ENCODE data around the gene GCAT.

- no peak for TF ChIP-seq CTCF (IDR thresholded peaks at IDR 0.05; ENCODE audit: low read depth, low read length, missing input control)
- TF ChIP-seq ZBTB33 (IDR thresholded peaks at IDR 0.05): no peak
- no peak for TF ChIP-seq HNF4G (IDR thresholded peaks at IDR 0.05)
- no peak for TF ChIP-seq GABPA (IDR thresholded peaks at IDR 0.05 in 1 of 2, conservative IDR thresholded peaks at IDR 0.05 in 1 of 2)
- TF ChIP-seq MAX (IDR thresholded peaks at IDR 0.05): no peak
- TF ChIP-seq REST (IDR thresholded peaks at IDR 0.05): no peak
- no peak for TF ChIP-seq EGR1 (IDR thresholded peaks at IDR 0.05; ENCODE audit: low read depth in 2 of 2)
- TF ChIP-seq YY1 (IDR thresholded peaks at IDR 0.05): no peak
Observed at GRCh38 chr22:37797874-37798500, 9.7 kb upstream of the GCAT start.
